H1 (cell line): ENCODE data around the gene PRR4. TPM values are rescaled to one million over a fixed set of nuclear protein-coding genes. Genes with fewer than 3 reads are reported as not detected.

Experiments
- SAP30 ChIP-seq: fragments of 300-600 bp; sonication (generic); IDR thresholded peaks from 2 replicates; pipeline ENCODE4 v1.7.1; 2012; ENCODE audit warnings: low read length, moderate library complexity, mild to moderate bottlenecking, inconsistent platforms; ENCODE audit not compliant: insufficient read depth, insufficient replicate concordance
- polyA plus RNA-seq, 7 experiments: library from polyadenylated mRNA; depleted of rRNA in 3 of 7; stranded (reverse) in 5 of 7; unstranded in 2 of 7; fragments of >200 nt in 5 of 7; fragments of 200-250 nt in 2 of 7; gene quantifications; 1 replicate in 5 of 7; 2 replicates in 1 of 7; 4 replicates in 1 of 7; pipeline versions ENCODE4 v1.2.1 to v1.2.3, GENCODE V29; 2011 to 2013; ENCODE audit warnings: missing spikeins in 2 of 7, mixed read lengths in 2 of 7
- total RNA-seq: library from RNA; stranded (reverse); fragmentation: NEBNext Ultra II Directional; extraction: Animal tissue kit (Norgen Biotek cat#: 25700); gene quantifications from 2 replicates; pipeline ENCODE4 v1.2.1, GENCODE V29; 2021

The PRR4 gene
- total and polyA plus RNA-seq, 2 of the 8 experiments (the other 6 are each of a cell fraction or from before 2014, with no cell fraction given), result 11.2 TPM; not detected in 1

- TF ChIP-seq SAP30, result no peak
Measured at GRCh38 chr12:10896854-10897253, 47.6 kb upstream of the PRR4 start (continued).
